ENCODE measurements around the gene VPS11. TPM values are rescaled to one million over a fixed set of nuclear protein-coding genes. Genes with fewer than 3 reads are reported as not detected.

The VPS11 gene
- total RNA-seq, 2 experiments from 2014 or later, result 23.3 to 32.2 TPM

DNA sequence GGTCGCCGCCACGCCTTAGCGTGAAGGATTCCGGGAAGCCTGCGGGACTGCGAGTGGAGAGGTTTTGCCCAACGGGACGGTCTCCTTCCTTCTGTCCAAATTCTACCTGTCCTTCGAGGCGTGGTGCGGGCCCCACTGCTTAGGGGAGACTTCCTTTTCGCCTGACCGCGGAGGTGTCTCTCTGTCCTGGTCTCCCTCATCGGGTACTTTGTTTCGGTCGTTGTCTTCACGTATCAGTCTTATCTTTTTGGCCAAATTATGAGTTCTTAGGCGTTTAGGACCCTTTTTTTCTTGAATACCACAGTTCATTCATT lies 54.1 kb downstream of the VPS11 start:
- CTCF ChIA-PET (ENCODE audit: unreplicated experiment), result interaction anchor here (0.6 to 1.9 kb wide), 6 partner anchors 13 to 83 kb away, joined by 3 to 7 read pairs (median 4); no protein-coding TSS in a partner anchor
- no peaks in the 10 kb centered on the region for H3K9me3 ChIP-seq (ENCODE audit: low read length)
- TF ChIP-seq EZH2phosphoT487 (IDR thresholded peaks at IDR 0.05; ENCODE audit: borderline replicate concordance, low read depth, low read length), result no peak
- TF ChIP-seq, protein P1, sequence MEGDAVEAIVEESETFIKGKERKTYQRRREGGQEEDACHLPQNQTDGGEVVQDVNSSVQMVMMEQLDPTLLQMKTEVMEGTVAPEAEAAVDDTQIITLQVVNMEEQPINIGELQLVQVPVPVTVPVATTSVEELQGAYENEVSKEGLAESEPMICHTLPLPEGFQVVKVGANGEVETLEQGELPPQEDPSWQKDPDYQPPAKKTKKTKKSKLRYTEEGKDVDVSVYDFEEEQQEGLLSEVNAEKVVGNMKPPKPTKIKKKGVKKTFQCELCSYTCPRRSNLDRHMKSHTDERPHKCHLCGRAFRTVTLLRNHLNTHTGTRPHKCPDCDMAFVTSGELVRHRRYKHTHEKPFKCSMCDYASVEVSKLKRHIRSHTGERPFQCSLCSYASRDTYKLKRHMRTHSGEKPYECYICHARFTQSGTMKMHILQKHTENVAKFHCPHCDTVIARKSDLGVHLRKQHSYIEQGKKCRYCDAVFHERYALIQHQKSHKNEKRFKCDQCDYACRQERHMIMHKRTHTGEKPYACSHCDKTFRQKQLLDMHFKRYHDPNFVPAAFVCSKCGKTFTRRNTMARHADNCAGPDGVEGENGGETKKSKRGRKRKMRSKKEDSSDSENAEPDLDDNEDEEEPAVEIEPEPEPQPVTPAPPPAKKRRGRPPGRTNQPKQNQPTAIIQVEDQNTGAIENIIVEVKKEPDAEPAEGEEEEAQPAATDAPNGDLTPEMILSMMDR (conservative IDR thresholded peaks at IDR 0.05; ENCODE audit: low read length), result no peak
- H3K79me2 ChIP-seq (ENCODE audit: insufficient read depth, low read depth, low read length), result peaks cover 9% of the 10 kb centered on the region; the same call in 1 of the 2 replicates
- DNase-seq (ENCODE audit: low spot score), result no peak
- intact Hi-C loops (cut with micrococcal nuclease; ENCODE audit: unreplicated experiment), result loop anchor here (1.0 kb wide), 1 partner anchor 13 kb away; no protein-coding TSS in a partner anchor
- H2AFZ ChIP-seq (ENCODE audit: low read length), result peak overlapping the region; percentile 59
- H3K4me3 ChIP-seq (ENCODE audit: low read depth, low read length, poor library complexity, severe bottlenecking), result peak overlapping the region; percentile 84
- H4K20me1 ChIP-seq (ENCODE audit: insufficient read depth, low read length), result no peaks in the 10 kb centered on the region
- H3K9me2 ChIP-seq (ENCODE audit: insufficient read depth, low read length), result no peaks in the 10 kb centered on the region
- peaks cover 22% of the 10 kb centered on the region for H3K4me1 ChIP-seq (ENCODE audit: insufficient read depth, low read length, poor library complexity, severe bottlenecking)
- peak overlapping the region; percentile 92 for H3K4me2 ChIP-seq (ENCODE audit: low read length)
- POLR2A ChIA-PET, result interaction anchor here (0.5 to 1.6 kb wide), 12 partner anchors 9 to 85 kb away, joined by 3 to 10 read pairs (median 4); partner anchors contain the start of genes C2CD2L and CBL
- H3K36me3 ChIP-seq (ENCODE audit: insufficient read depth, low read length), result peaks cover 8% of the 10 kb centered on the region; the same call in 1 of the 2 replicates
- no peak overlapping the region for H3K27ac ChIP-seq (ENCODE audit: low read depth, low read length, poor library complexity, severe bottlenecking)
- TSS peak; percentile 68 for BruUV-seq (replicated peaks)

- POLR2A ChIA-PET, result interaction anchor here (1.0 to 1.1 kb wide), 2 partner anchors 9 to 123 kb away, joined by 4 to 11 read pairs; no protein-coding TSS in a partner anchor
- peaks cover 14% of the 10 kb centered on the region; the same call in 1 of the 2 replicates for H3K36me3 ChIP-seq (ENCODE audit: insufficient read depth, low read length)
- no peak overlapping the region for H3K27ac ChIP-seq (ENCODE audit: low read depth, low read length, poor library complexity, severe bottlenecking)
- CTCF ChIA-PET (ENCODE audit: unreplicated experiment), result no interaction called here
- peaks cover 20% of the 10 kb centered on the region for H3K4me1 ChIP-seq (ENCODE audit: insufficient read depth, low read length, poor library complexity, severe bottlenecking)
- no peak overlapping the region for H2AFZ ChIP-seq (ENCODE audit: low read length)
- H3K9me2 ChIP-seq (ENCODE audit: insufficient read depth, low read length), result no peaks in the 10 kb centered on the region
- no peaks in the 10 kb centered on the region for H4K20me1 ChIP-seq (ENCODE audit: insufficient read depth, low read length)
- BruUV-seq (replicated peaks), result no TSS peak
- TF ChIP-seq EZH2phosphoT487 (IDR thresholded peaks at IDR 0.05; ENCODE audit: borderline replicate concordance, low read depth, low read length), result no peak
- TF ChIP-seq, protein P1 (conservative IDR thresholded peaks at IDR 0.05; ENCODE audit: low read length), result no peak
- H3K4me2 ChIP-seq (ENCODE audit: low read length), result no peak overlapping the region
- DNase-seq (ENCODE audit: low spot score), result no peak
- no peaks in the 10 kb centered on the region for H3K9me3 ChIP-seq (ENCODE audit: low read length)
- peaks cover 9% of the 10 kb centered on the region; the same call in 1 of the 2 replicates for H3K79me2 ChIP-seq (ENCODE audit: insufficient read depth, low read depth, low read length)
- no peak overlapping the region for H3K4me3 ChIP-seq (ENCODE audit: low read depth, low read length, poor library complexity, severe bottlenecking)
- intact Hi-C loops (cut with micrococcal nuclease; ENCODE audit: unreplicated experiment), result no loop called here
Measured at GRCh38 chr11:119125821-119126220, 58.2 kb downstream of the VPS11 start.

- H3K4me2 ChIP-seq (ENCODE audit: low read length), result peak overlapping the region; percentile 52
- intact Hi-C loops (cut with micrococcal nuclease; ENCODE audit: unreplicated experiment), result no loop called here
- peak overlapping the region; percentile 7 for H3K4me3 ChIP-seq (ENCODE audit: low read depth, low read length, poor library complexity, severe bottlenecking)
- H3K36me3 ChIP-seq (ENCODE audit: insufficient read depth, low read length), result peaks cover 22% of the 10 kb centered on the region; the same call in 1 of the 2 replicates
- peak overlapping the region; percentile 32 for H3K27ac ChIP-seq (ENCODE audit: low read depth, low read length, poor library complexity, severe bottlenecking)
- peak; percentile 53 for DNase-seq (ENCODE audit: low spot score)
- CTCF ChIA-PET (ENCODE audit: unreplicated experiment), result interaction anchor here (0.5 kb wide), 1 partner anchor 26 kb away, joined by 3 read pairs; no protein-coding TSS in a partner anchor
- no TSS peak for BruUV-seq (replicated peaks)
- peaks cover 17% of the 10 kb centered on the region for H3K4me1 ChIP-seq (ENCODE audit: insufficient read depth, low read length, poor library complexity, severe bottlenecking)
- H3K79me2 ChIP-seq (ENCODE audit: insufficient read depth, low read depth, low read length), result peaks cover 8% of the 10 kb centered on the region; the same call in 1 of the 2 replicates
- no peaks in the 10 kb centered on the region for H3K9me3 ChIP-seq (ENCODE audit: low read length)
- no peaks in the 10 kb centered on the region for H4K20me1 ChIP-seq (ENCODE audit: insufficient read depth, low read length)
- H3K9me2 ChIP-seq (ENCODE audit: insufficient read depth, low read length), result no peaks in the 10 kb centered on the region
- TF ChIP-seq, protein P1 (conservative IDR thresholded peaks at IDR 0.05; ENCODE audit: low read length), result no peak
- no peak for TF ChIP-seq EZH2phosphoT487 (IDR thresholded peaks at IDR 0.05; ENCODE audit: borderline replicate concordance, low read depth, low read length)
- POLR2A ChIA-PET, result interaction anchor here (0.7 to 1.1 kb wide), 3 partner anchors 8 to 122 kb away, joined by 4 to 11 read pairs (median 7); no protein-coding TSS in a partner anchor
- no peak overlapping the region for H2AFZ ChIP-seq (ENCODE audit: low read length)
Measured at GRCh38 chr11:119126675-119127268, 59.2 kb downstream of the VPS11 start.

Measured in OCI-LY7 (cell line).